ENCODE results near the gene CYP1B1.

DNA sequence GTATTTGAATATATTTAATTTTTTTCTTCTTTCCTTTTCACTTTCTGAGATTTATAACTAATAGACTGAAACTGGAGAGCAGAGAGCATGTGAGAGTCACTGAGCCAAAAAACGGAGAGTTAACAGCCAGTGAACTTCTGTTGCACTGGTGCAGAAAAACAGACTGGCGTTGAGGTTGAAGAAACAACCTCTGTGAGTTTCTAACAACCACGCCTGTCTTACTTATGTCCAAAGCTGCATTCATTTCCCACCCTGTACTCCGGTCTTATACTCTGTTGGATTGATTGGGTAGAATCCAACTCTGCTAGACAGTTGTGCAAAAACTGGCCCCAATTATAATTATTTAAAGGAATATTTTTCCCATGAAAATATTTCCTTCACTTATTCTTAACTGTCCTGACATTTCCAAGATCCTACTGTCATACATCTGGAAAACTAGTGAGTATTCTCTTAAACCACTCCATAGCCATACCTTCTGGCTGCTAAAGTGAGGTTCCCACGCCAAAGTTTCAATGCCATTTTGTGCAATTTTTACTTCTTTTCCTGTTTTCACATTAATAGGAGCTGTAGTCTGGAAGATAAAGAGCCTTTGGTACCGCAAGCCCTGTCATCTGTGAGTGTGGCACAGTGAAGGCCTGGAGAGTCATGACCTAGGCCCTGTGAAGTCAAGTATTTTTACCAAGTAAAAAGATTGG, 9.4 kb downstream of the CYP1B1 start:
- TF ChIP-seq CTCF (conservative IDR thresholded peaks at IDR 0.05 in 1 of 2, IDR thresholded peaks at IDR 0.05 in 1 of 2; ENCODE audit: low read depth in 1 of 2, low read length in 2 of 2) (no peak), EZH2 (IDR thresholded peaks at IDR 0.05; ENCODE audit: low read length, missing control alignments) (no peak)
